ENCODE measurements around the gene GPR83.

GRCh38 chr11:94342250-94342649, 59.0 kb downstream of the GPR83 start:
- TF ChIP-seq CTCF (IDR thresholded peaks at IDR 0.05) (no peak), POLR2A (IDR thresholded peaks at IDR 0.05) (no peak)

Measured in tibial nerve (tissue), 3 donors.